Tibial nerve (tissue), 4 donors: ENCODE data around the gene SPDYE17. TPM values are rescaled to one million over a fixed set of nuclear protein-coding genes. Genes with fewer than 3 reads are reported as not detected.
"Not testable (repeated sequence)": the region's sequence is repeated elsewhere in the genome, so short reads cannot be mapped to it uniquely, and the experiment has no call there.

ENCODE experiments used
- DNase-seq, 2 donors: peaks; one replicate each; pipeline ENCODE4 v3.0.0-alpha.2; 2019; ENCODE audit warnings: low spot score in 2 of 2
- H3K27ac ChIP-seq, 4 donors: fragments of 200-600 bp; sonication (generic) in 3 of 4; one replicate each; pipeline ENCODE4 v1.5.1; 2017 to 2019; ENCODE audit warnings: mild to moderate bottlenecking in 1 of 4
- H3K27me3 ChIP-seq, 2 donors: fragments of 200-600 bp; sonication (generic) in 1 of 2; one replicate each; pipeline versions ENCODE4 v1.5.1 to v1.6.0; 2017 to 2019
- H3K36me3 ChIP-seq, 3 donors: fragments of 200-600 bp; sonication (generic); one replicate each; pipeline ENCODE4 v1.5.1; 2018 to 2019
- H3K4me1 ChIP-seq, 4 donors: fragments of 200-600 bp; sonication (generic) in 3 of 4; one replicate each; pipeline ENCODE4 v1.5.1; 2017 to 2019
- H3K4me3 ChIP-seq, 4 donors: fragments of 200-600 bp; sonication (generic) in 3 of 4; one replicate each; pipeline ENCODE4 v1.5.1; 2017 to 2019; ENCODE audit warnings: mild to moderate bottlenecking in 1 of 4, moderate library complexity in 1 of 4
- H3K9me3 ChIP-seq, 4 donors: fragments of 200-600 bp; sonication (generic) in 3 of 4; one replicate each; pipeline ENCODE4 v1.5.1; 2017 to 2019
- WGBS, 2 donors: methylation state at CpG; one replicate each; pipeline ENCODE4 v1.1.5; 2018; 5-methylcytosine and 5-hydroxymethylcytosine counted together
- small RNA-seq: library from RNA; depleted of rRNA; stranded (forward); fragments of <200 nt; gene quantifications from one replicate; pipeline ENCODE3, GENCODE V24; 2016
- total RNA-seq, 4 donors: library from RNA; depleted of rRNA; stranded (reverse); fragments of >200 nt; gene quantifications; one replicate each; pipeline ENCODE4 v1.1.0, GENCODE V29; 2016

SPDYE17 gene
- total RNA-seq, 4 donors from 2014 or later, result not detected

- WGBS, 2 donors, result 90% methylated on average over 2 of the region's 19 CpGs; no CpG with 5 or more reads in 1 of the 2 donors
- not testable (repeated sequence) for DNase-seq, H3K9me3 ChIP-seq, H3K4me1 ChIP-seq, H3K4me3 ChIP-seq, H3K27ac ChIP-seq, H3K27me3 ChIP-seq
- peaks cover 0 to 17% (median 0%) of the 10 kb centered on the region in 3 donors for H3K36me3 ChIP-seq
Observed at GRCh38 chr7:76983937-76984783, 48.0 kb downstream of the SPDYE17 start.

- H3K4me1 ChIP-seq, H3K27me3 ChIP-seq, H3K9me3 ChIP-seq, H3K4me3 ChIP-seq, DNase-seq, H3K27ac ChIP-seq: not testable (repeated sequence)
- H3K36me3 ChIP-seq, result peaks cover 0 to 20% (median 0%) of the 10 kb centered on the region in 3 donors
- no CpG with 5 or more reads among the region's 5 CpGs for WGBS, 2 donors
Observed at GRCh38 chr7:76983333-76983732, 48.8 kb downstream of the SPDYE17 start.

DNA sequence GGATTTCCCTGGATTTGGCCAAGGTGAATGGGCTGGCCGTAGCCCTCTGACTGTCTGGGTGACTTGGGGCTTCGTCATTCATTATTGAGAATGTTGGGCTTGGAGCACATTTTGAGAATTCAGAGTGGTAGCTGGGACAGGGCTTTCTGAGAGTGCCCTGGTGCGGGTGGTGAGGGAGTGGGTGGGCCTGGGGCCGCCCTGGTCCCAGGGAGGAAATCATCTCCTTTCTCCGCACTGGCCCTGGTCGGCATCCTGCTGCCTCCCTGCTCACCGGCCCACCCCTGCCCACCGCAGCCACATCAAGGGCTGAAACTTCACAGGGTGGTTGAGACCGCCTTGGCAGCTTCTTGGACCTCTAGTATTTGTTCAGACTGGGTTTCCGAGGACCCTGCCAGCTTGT lies 49.7 kb downstream of the SPDYE17 start:
- not testable (repeated sequence) for H3K9me3 ChIP-seq, DNase-seq, H3K4me1 ChIP-seq, H3K27ac ChIP-seq, H3K27me3 ChIP-seq, H3K4me3 ChIP-seq
- peaks cover 0 to 21% (median 0%) of the 10 kb centered on the region in 3 donors for H3K36me3 ChIP-seq
- WGBS, 2 donors, result no CpG with 5 or more reads among the region's 10 CpGs

DNA sequence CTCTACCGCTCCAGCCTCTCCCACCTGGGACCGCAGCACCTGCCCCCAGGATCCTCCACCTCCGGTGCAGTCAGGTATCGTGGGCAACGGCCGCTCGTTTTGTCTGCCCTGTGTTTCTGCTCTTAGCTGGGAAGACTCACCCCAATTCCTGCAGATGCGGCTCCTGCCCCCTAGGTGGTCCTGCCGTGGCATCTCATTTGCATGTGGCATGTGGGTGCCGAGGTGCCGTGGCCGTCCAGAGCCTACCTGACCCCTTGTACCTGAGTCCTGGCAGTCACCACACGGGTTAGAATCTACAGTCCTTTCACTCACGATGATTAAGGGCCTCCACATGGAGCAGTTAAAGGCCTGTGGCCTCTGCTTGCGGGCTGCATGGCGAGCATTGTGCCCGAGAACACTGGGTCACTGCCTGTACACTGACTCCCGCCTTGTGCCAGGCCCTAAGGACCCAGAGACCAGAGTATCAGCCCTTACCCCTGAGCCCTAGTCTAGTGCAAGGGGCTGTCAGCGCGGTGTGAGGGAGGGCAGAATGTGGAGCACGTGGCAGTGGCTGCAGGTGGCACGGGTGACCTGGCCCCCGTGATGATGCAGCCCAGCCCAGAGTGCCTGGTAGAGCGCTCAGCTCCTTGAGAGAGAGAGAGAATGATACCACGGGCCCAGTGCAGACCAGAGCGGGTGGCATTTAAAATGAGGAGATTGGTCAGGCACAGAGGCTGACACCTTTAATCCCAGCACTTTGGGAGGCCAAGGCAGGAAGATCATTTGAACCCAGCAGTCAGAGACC lies 50.8 kb downstream of the SPDYE17 start:
- H3K27me3 ChIP-seq, H3K27ac ChIP-seq, H3K9me3 ChIP-seq, H3K4me1 ChIP-seq, H3K4me3 ChIP-seq, DNase-seq: not testable (repeated sequence)
- WGBS, 2 donors, result 90% methylated on average over 3 of the region's 26 CpGs; no CpG with 5 or more reads in 1 of the 2 donors
- H3K36me3 ChIP-seq, result peaks cover 0 to 21% (median 0%) of the 10 kb centered on the region in 3 donors

GRCh38 chr7:76980576-76980975 lies 51.6 kb downstream of the SPDYE17 start:
- DNase-seq, H3K9me3 ChIP-seq, H3K4me3 ChIP-seq, H3K4me1 ChIP-seq, H3K27ac ChIP-seq, H3K27me3 ChIP-seq: not testable (repeated sequence)
- peaks cover 0 to 21% (median 0%) of the 10 kb centered on the region in 3 donors for H3K36me3 ChIP-seq
- 86 to 91% methylated on average over 20 to 21 of the region's 21 CpGs for WGBS, 2 donors

- H3K27ac ChIP-seq, H3K4me1 ChIP-seq, DNase-seq, H3K4me3 ChIP-seq, H3K9me3 ChIP-seq, H3K27me3 ChIP-seq: not testable (repeated sequence)
- peaks cover 0 to 21% (median 0%) of the 10 kb centered on the region in 3 donors for H3K36me3 ChIP-seq
- WGBS, 2 donors, result 85 to 86% methylated on average over 4 to 8 of the region's 13 CpGs
Observed at GRCh38 chr7:76977761-76978367, 54.3 kb downstream of the SPDYE17 start.

- not testable (repeated sequence) for H3K27me3 ChIP-seq, H3K9me3 ChIP-seq, DNase-seq, H3K4me3 ChIP-seq, H3K27ac ChIP-seq, H3K4me1 ChIP-seq, H3K36me3 ChIP-seq
- WGBS, 2 donors, result 88 to 96% methylated on average over 7 to 13 of the region's 27 CpGs
Observed at GRCh38 chr7:76974793-76975579, 57.2 kb downstream of the SPDYE17 start.

DNA sequence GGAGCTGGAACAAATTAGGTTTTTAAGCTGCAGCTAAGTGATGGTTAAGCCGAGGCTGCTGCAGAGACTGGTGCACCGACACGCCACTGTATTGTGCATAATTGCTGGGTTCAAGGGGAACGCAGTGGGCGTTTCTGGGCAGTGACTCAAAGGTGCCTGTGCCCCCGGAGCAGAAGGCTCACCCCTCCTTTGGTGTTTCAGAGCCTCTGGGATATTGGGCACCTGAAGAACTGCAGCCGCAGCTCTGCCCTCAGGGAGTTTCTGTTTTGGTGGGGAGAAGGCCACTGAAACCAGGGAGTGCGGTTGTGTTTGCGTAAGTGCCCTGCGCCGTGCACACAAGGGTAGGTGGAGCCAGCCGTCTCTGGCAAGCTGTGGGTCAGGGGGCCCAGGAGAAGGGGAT lies 57.8 kb downstream of the SPDYE17 start:
- not testable (repeated sequence) for H3K36me3 ChIP-seq, H3K27ac ChIP-seq, H3K27me3 ChIP-seq, H3K4me3 ChIP-seq, H3K9me3 ChIP-seq, DNase-seq, H3K4me1 ChIP-seq
- 95 to 96% methylated on average over 4 of the region's 12 CpGs for WGBS, 2 donors

DNA sequence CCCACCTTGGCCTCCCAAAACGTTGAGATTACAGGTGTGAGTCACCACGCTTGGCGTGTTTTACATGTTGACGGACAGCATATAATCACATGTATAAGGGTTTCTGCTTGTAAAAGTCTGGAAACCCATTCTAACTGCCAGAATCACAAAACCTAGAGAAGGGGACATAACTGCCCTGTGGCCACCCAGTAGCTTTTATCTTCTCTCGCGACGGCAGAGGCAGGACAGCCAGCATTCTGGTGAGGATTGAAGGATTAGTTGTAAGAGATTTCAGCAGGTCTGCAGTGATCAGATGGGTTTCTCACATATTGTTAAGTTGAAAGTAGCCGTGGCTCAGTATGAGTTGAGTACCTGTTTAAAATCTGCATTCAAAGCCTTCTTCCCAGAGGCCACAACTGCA lies 59.8 kb downstream of the SPDYE17 start:
- H3K27ac ChIP-seq, DNase-seq, H3K36me3 ChIP-seq, H3K27me3 ChIP-seq, H3K9me3 ChIP-seq, H3K4me3 ChIP-seq, H3K4me1 ChIP-seq: not testable (repeated sequence)
- WGBS, 2 donors, result 77 to 88% methylated on average over 7 of the region's 8 CpGs

Small RNAs within 50 kb of the gene (small RNA-seq; reads per million reads assigned to genes)
- not detected for gene RF00019

Other genes starting within 250 kb of the SPDYE17 start
- gene SPDYE18, start 30.2 kb upstream of the SPDYE17 start, total RNA-seq, result 1 to 10 TPM; 3.1 to 8.4 (median 4.4) TPM
- 10 to 100 TPM; 14.7 to 23.6 (median 17.6) TPM for gene CCDC146, start 90.3 kb upstream of the SPDYE17 start, total RNA-seq
- 100 to 1,000 TPM in 3 of 4 donors, 10 to 100 TPM in 1; 30.0 to 214 (median 170) TPM for gene FGL2, start 167.5 kb upstream of the SPDYE17 start, total RNA-seq